WI38 (cell line): Measurements from ENCODE around the gene WDR20.

Experiments
- H3K4me3 ChIP-seq: 2 replicates; pipeline ENCODE4 v1.5.1; 2011; ENCODE audit warnings: low read depth, mild to moderate bottlenecking, control low read depth, low read length
- CTCF ChIP-seq: IDR thresholded peaks from 2 replicates; pipeline ENCODE4 v1.5.1; 2012; ENCODE audit warnings: low read depth, mild to moderate bottlenecking, control low read depth, low read length

WDR20 gene

GRCh38 chr14:102221026-102221425 lies 81.3 kb downstream of the WDR20 start:
- no peak overlapping the region for H3K4me3 ChIP-seq
- TF ChIP-seq CTCF, result no peak

GRCh38 chr14:102222009-102222575 lies 82.4 kb downstream of the WDR20 start:
- TF ChIP-seq CTCF, result no peak
- H3K4me3 ChIP-seq, result no peak overlapping the region

- H3K4me3 ChIP-seq, result no peak overlapping the region
- TF ChIP-seq CTCF, result no peak
Measured at GRCh38 chr14:102222751-102223150, 83.1 kb downstream of the WDR20 start.

- H3K4me3 ChIP-seq, result no peak overlapping the region
- no peak for TF ChIP-seq CTCF
Measured at GRCh38 chr14:102223682-102224081, 84.0 kb downstream of the WDR20 start.

- TF ChIP-seq CTCF, result no peak
Measured at GRCh38 chr14:102225386-102225785, 85.7 kb downstream of the WDR20 start.

GRCh38 chr14:102225936-102226335 lies 86.2 kb downstream of the WDR20 start:
- no peak overlapping the region for H3K4me3 ChIP-seq
- no peak for TF ChIP-seq CTCF

More at GRCh38 chr14:102225386-102225785, 85.7 kb downstream of the WDR20 start:
- H3K4me3 ChIP-seq, result no peak overlapping the region

- no peak overlapping the region for H3K4me3 ChIP-seq
- no peak for TF ChIP-seq CTCF
Measured at GRCh38 chr14:102226356-102227125, 86.8 kb downstream of the WDR20 start.
